Neural crest cell (in vitro differentiated cells): ENCODE data around the gene TBX18. TPM values are rescaled to one million over a fixed set of nuclear protein-coding genes. Genes with fewer than 3 reads are reported as not detected.

Source experiments
- DNase-seq: peaks from one replicate; pipeline ENCODE4 v3.0.0; 2021; ENCODE audit warnings: low read depth, mixed read lengths, low spot score
- H3K27ac Mint-ChIP-seq: one replicate; pipeline ENCODE4 v1.8.0; 2021; ENCODE audit warnings: mild to moderate bottlenecking, mixed read lengths; ENCODE audit not compliant: unreplicated experiment
- H3K27me3 Mint-ChIP-seq: 2 replicates; pipeline ENCODE4 v1.8.0; 2021; ENCODE audit warnings: low read depth, mild to moderate bottlenecking, mixed read lengths
- H3K36me3 Mint-ChIP-seq: 2 replicates; pipeline ENCODE4 v1.8.0; 2021; ENCODE audit warnings: low read depth, mild to moderate bottlenecking, mixed read lengths
- H3K4me1 Mint-ChIP-seq: 2 replicates; pipeline ENCODE4 v1.8.0; 2021; ENCODE audit warnings: mixed read lengths
- H3K4me3 Mint-ChIP-seq: one replicate; pipeline ENCODE4 v1.8.0; 2021; ENCODE audit warnings: mild to moderate bottlenecking, mixed read lengths
- H3K9me3 Mint-ChIP-seq: 2 replicates; pipeline ENCODE4 v1.8.0; 2021; ENCODE audit warnings: mixed read lengths
- total RNA-seq: library from RNA; stranded (reverse); gene quantifications from 2 replicates; pipeline ENCODE4 v1.2.1, GENCODE V29; 2021
- TF ChIP-seq, protein P1 (sequence below): fragments of 200-600 bp; sonication (generic); conservative IDR thresholded peaks from 2 replicates; pipeline ENCODE4 v1.5.0; 2021; ENCODE audit warnings: antibody characterized with exemption, mild to moderate bottlenecking

Gene TBX18
- total RNA-seq, 1 donor from 2014 or later = 0.47 TPM

GRCh38 chr6:84674395-84674794 lies 90.0 kb downstream of the TBX18 start:
- no peaks in the 10 kb centered on the region for H3K4me1 Mint-ChIP-seq
- TF ChIP-seq, protein P1, sequence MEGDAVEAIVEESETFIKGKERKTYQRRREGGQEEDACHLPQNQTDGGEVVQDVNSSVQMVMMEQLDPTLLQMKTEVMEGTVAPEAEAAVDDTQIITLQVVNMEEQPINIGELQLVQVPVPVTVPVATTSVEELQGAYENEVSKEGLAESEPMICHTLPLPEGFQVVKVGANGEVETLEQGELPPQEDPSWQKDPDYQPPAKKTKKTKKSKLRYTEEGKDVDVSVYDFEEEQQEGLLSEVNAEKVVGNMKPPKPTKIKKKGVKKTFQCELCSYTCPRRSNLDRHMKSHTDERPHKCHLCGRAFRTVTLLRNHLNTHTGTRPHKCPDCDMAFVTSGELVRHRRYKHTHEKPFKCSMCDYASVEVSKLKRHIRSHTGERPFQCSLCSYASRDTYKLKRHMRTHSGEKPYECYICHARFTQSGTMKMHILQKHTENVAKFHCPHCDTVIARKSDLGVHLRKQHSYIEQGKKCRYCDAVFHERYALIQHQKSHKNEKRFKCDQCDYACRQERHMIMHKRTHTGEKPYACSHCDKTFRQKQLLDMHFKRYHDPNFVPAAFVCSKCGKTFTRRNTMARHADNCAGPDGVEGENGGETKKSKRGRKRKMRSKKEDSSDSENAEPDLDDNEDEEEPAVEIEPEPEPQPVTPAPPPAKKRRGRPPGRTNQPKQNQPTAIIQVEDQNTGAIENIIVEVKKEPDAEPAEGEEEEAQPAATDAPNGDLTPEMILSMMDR = no peak
- peaks cover 2% of the 10 kb centered on the region for H3K27me3 Mint-ChIP-seq
- H3K4me3 Mint-ChIP-seq = no peak overlapping the region
- no peaks in the 10 kb centered on the region for H3K36me3 Mint-ChIP-seq
- H3K27ac Mint-ChIP-seq = no peak overlapping the region
- DNase-seq = no peak
- H3K9me3 Mint-ChIP-seq = no peaks in the 10 kb centered on the region

DNA sequence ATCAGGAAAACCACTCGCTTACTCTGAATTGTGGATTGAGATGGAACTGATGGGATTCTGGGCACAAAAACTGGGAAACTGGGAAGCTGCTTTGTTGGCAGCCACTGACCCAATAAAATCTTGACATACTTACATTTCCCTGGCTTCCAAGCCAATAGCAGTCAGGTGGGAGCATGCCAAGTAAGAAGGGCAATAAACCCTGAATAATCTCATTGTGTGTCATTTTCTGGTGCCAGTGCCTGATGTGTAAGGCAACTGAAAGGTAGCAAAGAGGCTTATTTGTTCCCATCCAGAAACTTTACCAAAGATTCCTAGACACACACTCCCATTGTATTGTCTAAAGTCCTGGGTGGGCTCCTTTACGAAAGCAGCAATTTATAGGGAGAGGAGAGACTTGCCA lies 93.2 kb downstream of the TBX18 start:
- TF ChIP-seq, protein P1 = no peak
- no peak for DNase-seq
- Mint-ChIP-seq H3K4me3 (no peak overlapping the region), H3K27me3 (no peaks in the 10 kb centered on the region), H3K36me3 (no peaks in the 10 kb centered on the region), H3K27ac (no peak overlapping the region), H3K4me1 (no peaks in the 10 kb centered on the region), H3K9me3 (no peaks in the 10 kb centered on the region)

- DNase-seq = no peak
- TF ChIP-seq, protein P1 = no peak
- no peak overlapping the region for H3K4me3 Mint-ChIP-seq
- H3K36me3 Mint-ChIP-seq = no peaks in the 10 kb centered on the region
- H3K9me3 Mint-ChIP-seq = no peaks in the 10 kb centered on the region
- H3K4me1 Mint-ChIP-seq = no peaks in the 10 kb centered on the region
- H3K27ac Mint-ChIP-seq = no peak overlapping the region
- H3K27me3 Mint-ChIP-seq = no peaks in the 10 kb centered on the region
Observed at GRCh38 chr6:84669945-84670344, 94.5 kb downstream of the TBX18 start.

GRCh38 chr6:84667252-84668213 lies 96.9 kb downstream of the TBX18 start:
- Mint-ChIP-seq H3K36me3 (no peaks in the 10 kb centered on the region), H3K27ac (no peak overlapping the region), H3K27me3 (no peaks in the 10 kb centered on the region), H3K9me3 (no peaks in the 10 kb centered on the region), H3K4me1 (no peaks in the 10 kb centered on the region), H3K4me3 (no peak overlapping the region)
- no peak for DNase-seq
- TF ChIP-seq, protein P1 = no peak

- no peak overlapping the region for H3K4me3 Mint-ChIP-seq
- no peak for DNase-seq
- TF ChIP-seq, protein P1 = no peak
- no peaks in the 10 kb centered on the region for H3K4me1 Mint-ChIP-seq
- H3K9me3 Mint-ChIP-seq = no peaks in the 10 kb centered on the region
- no peaks in the 10 kb centered on the region for H3K36me3 Mint-ChIP-seq
- no peak overlapping the region for H3K27ac Mint-ChIP-seq
- no peaks in the 10 kb centered on the region for H3K27me3 Mint-ChIP-seq
Observed at GRCh38 chr6:84665401-84665800, 99.0 kb downstream of the TBX18 start.
